ENCODE measurements around the gene MTA1.

The MTA1 gene

GRCh38 chr14:105398726-105399465 lies 20.7 kb upstream of the MTA1 start:
- peak overlapping the region; percentile 74 for H3K9ac ChIP-seq (ENCODE audit: low read length)
- H3K4me2 ChIP-seq (ENCODE audit: low read depth, low read length): peak overlapping the region; percentile 70
- H3K27me3 ChIP-seq (replicated peaks; ENCODE audit: insufficient read depth, low read length): no peaks in the 10 kb centered on the region
- TF ChIP-seq EZH2 (optimal IDR thresholded peaks at IDR 0.05; ENCODE audit: low read depth, low read length): no peak
- TF ChIP-seq CTCF (IDR thresholded peaks at IDR 0.05; ENCODE audit: low read length): no peak
- no peak for TF ChIP-seq EZH2phosphoT487 (IDR thresholded peaks at IDR 0.05; ENCODE audit: low read length)
- H4K20me1 ChIP-seq (ENCODE audit: insufficient read depth, low read length): no peaks in the 10 kb centered on the region
- no peaks in the 10 kb centered on the region for H3F3A ChIP-seq (ENCODE audit: insufficient read depth, low read length)
- DNase-seq: no peak
- H3K79me2 ChIP-seq (ENCODE audit: low read length): peaks cover 6% of the 10 kb centered on the region; the same call in 1 of the 2 replicates
- H3K36me3 ChIP-seq (replicated peaks; ENCODE audit: insufficient read depth, low read length): no peaks in the 10 kb centered on the region
- H3K27ac ChIP-seq (ENCODE audit: low read length): no peak overlapping the region
- no peaks in the 10 kb centered on the region for H3K9me2 ChIP-seq (replicated peaks; ENCODE audit: insufficient read depth, low read length)
- H3K9me3 ChIP-seq (replicated peaks; ENCODE audit: insufficient read depth, low read length): no peaks in the 10 kb centered on the region
- H3K4me1 ChIP-seq (ENCODE audit: low read length): no peaks in the 10 kb centered on the region
- H2AFZ ChIP-seq (ENCODE audit: low read length): peak overlapping the region; percentile 43
- peak overlapping the region; percentile 67 for H3K4me3 ChIP-seq (ENCODE audit: low read length)

GRCh38 chr14:105399466-105399775 lies 20.2 kb upstream of the MTA1 start:
- H3K9ac ChIP-seq (ENCODE audit: low read length): no peak overlapping the region
- no peaks in the 10 kb centered on the region for H3K27me3 ChIP-seq (replicated peaks; ENCODE audit: insufficient read depth, low read length)
- no peaks in the 10 kb centered on the region for H3F3A ChIP-seq (ENCODE audit: insufficient read depth, low read length)
- H4K20me1 ChIP-seq (ENCODE audit: insufficient read depth, low read length): no peaks in the 10 kb centered on the region
- H3K4me3 ChIP-seq (ENCODE audit: low read length): peak overlapping the region; percentile 67; the same call in 1 of the 2 replicates
- no peaks in the 10 kb centered on the region for H3K4me1 ChIP-seq (ENCODE audit: low read length)
- no peak for TF ChIP-seq EZH2 (optimal IDR thresholded peaks at IDR 0.05; ENCODE audit: low read depth, low read length)
- TF ChIP-seq CTCF (IDR thresholded peaks at IDR 0.05; ENCODE audit: low read length): no peak
- TF ChIP-seq EZH2phosphoT487 (IDR thresholded peaks at IDR 0.05; ENCODE audit: low read length): no peak
- H3K36me3 ChIP-seq (replicated peaks; ENCODE audit: insufficient read depth, low read length): no peaks in the 10 kb centered on the region
- DNase-seq: no peak
- no peaks in the 10 kb centered on the region for H3K9me3 ChIP-seq (replicated peaks; ENCODE audit: insufficient read depth, low read length)
- H3K9me2 ChIP-seq (replicated peaks; ENCODE audit: insufficient read depth, low read length): no peaks in the 10 kb centered on the region
- H3K4me2 ChIP-seq (ENCODE audit: low read depth, low read length): peak overlapping the region; percentile 70; the same call in 1 of the 2 replicates
- H3K27ac ChIP-seq (ENCODE audit: low read length): no peak overlapping the region
- H3K79me2 ChIP-seq (ENCODE audit: low read length): peaks cover 6% of the 10 kb centered on the region; the same call in 1 of the 2 replicates
- H2AFZ ChIP-seq (ENCODE audit: low read length): no peak overlapping the region

- H3K4me2 ChIP-seq (ENCODE audit: low read depth, low read length): no peak overlapping the region
- no peak overlapping the region for H3K27ac ChIP-seq (ENCODE audit: low read length)
- no peaks in the 10 kb centered on the region for H3K4me1 ChIP-seq (ENCODE audit: low read length)
- no peaks in the 10 kb centered on the region for H3F3A ChIP-seq (ENCODE audit: insufficient read depth, low read length)
- H3K4me3 ChIP-seq (ENCODE audit: low read length): no peak overlapping the region
- H3K27me3 ChIP-seq (replicated peaks; ENCODE audit: insufficient read depth, low read length): no peaks in the 10 kb centered on the region
- H2AFZ ChIP-seq (ENCODE audit: low read length): no peak overlapping the region
- H3K9me3 ChIP-seq (replicated peaks; ENCODE audit: insufficient read depth, low read length): no peaks in the 10 kb centered on the region
- no peaks in the 10 kb centered on the region for H4K20me1 ChIP-seq (ENCODE audit: insufficient read depth, low read length)
- H3K79me2 ChIP-seq (ENCODE audit: low read length): peaks cover 6% of the 10 kb centered on the region; the same call in 1 of the 2 replicates
- no peaks in the 10 kb centered on the region for H3K36me3 ChIP-seq (replicated peaks; ENCODE audit: insufficient read depth, low read length)
- no peak overlapping the region for H3K9ac ChIP-seq (ENCODE audit: low read length)
- TF ChIP-seq EZH2phosphoT487 (IDR thresholded peaks at IDR 0.05; ENCODE audit: low read length): no peak
- no peak for TF ChIP-seq EZH2 (optimal IDR thresholded peaks at IDR 0.05; ENCODE audit: low read depth, low read length)
- no peak for TF ChIP-seq CTCF (IDR thresholded peaks at IDR 0.05; ENCODE audit: low read length)
- H3K9me2 ChIP-seq (replicated peaks; ENCODE audit: insufficient read depth, low read length): no peaks in the 10 kb centered on the region
- DNase-seq: no peak
These were observed 19.6 kb upstream of the MTA1 start for GRCh38 chr14:105400016-105400415.

Data from MM.1S (cell line).